HG03521 (cell line): ENCODE data around the gene SLC38A6.

Experiments
- ATAC-seq: cut with Tn5 transposase; IDR thresholded peaks from one replicate; pipeline ENCODE4 v1.9.1; 2021; ENCODE audit warnings: mild to moderate bottlenecking, moderate library complexity; ENCODE audit not compliant: unreplicated experiment

The SLC38A6 gene

DNA sequence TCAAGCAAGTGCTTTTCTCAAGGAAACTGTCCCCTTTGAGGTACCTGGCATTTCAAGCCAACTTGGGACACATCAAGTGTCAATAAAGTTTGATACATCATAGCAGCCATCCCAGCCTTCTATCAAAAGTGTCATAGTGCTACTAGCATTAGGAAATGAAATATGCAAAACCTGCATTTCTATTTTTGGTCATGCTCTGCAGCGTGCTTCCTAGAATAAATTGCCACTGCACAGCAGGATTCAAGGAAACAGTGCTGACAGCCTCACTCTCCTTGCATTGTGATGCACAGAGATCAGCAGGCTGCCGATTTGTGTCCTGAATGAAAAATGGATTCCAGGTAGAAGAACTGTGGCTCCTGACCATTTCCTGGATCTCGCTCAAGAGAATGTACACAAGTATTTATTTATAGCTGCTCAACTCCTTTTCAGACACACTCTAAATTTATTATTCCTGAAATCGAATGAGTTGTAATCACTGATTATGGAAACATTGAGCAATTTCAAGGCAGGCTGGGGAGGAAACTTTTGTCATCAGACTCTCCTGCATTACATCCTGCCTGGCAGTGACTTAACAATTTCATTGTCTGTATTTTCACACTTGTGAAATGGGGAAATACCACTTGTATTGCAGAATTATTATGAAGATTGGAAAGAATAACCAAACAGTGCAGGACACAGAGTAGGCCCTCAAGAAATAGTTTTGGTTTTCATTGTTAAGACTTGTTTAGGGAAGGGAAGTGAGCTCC is 120.9 kb downstream of the SLC38A6 start:
- no peak for ATAC-seq
